ENCODE results near the gene FAM131A.

Gene FAM131A, protein sequence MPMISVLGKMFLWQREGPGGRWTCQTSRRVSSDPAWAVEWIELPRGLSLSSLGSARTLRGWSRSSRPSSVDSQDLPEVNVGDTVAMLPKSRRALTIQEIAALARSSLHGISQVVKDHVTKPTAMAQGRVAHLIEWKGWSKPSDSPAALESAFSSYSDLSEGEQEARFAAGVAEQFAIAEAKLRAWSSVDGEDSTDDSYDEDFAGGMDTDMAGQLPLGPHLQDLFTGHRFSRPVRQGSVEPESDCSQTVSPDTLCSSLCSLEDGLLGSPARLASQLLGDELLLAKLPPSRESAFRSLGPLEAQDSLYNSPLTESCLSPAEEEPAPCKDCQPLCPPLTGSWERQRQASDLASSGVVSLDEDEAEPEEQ

DNA sequence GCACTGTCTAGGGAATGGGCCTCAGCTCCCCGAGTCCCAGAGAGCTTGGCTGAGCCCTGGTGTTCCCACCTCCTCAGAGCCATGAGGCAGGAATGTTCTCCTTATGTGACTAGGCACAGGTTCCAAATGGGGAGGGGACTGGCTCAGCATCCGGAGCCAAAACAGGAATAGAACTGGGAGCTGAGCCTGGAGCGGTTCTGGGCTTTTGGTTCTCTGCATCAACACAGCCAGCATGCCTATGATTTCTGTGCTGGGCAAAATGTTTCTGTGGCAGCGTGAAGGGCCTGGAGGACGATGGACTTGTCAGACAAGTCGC, at the start of gene FAM131A:
Gene FAM131A (plus strand): TSS at position 202 of the 316 bp plus-strand sequence. CDS start 31 bp downstream, at position 233.
- DNase-seq (ENCODE audit: low spot score), result no peak

DNA sequence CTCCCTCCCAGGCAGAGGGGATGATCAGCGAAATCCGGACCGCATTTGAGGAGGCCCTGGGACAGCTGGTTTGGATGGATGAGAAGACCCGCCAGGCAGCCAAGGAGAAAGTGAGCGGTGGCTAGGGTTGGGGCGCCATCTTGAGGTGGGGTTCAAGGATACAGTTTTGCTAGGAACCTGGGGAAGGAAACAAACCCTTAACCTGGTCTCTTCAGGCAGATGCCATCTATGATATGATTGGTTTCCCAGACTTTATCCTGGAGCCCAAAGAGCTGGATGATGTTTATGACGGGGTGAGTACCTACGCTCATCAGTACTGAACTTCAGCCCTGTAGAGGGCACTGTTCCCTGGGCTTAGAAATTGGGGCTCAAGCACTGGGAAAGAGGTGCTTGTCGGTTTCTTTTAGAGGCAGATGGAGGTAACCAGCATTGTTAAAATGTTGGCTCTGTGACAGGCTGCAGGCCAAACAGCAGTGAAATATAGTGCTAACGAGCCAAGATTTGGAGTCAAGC, 47.9 kb upstream of the FAM131A start:
- DNase-seq (ENCODE audit: low spot score), result peak; percentile 89

DNA sequence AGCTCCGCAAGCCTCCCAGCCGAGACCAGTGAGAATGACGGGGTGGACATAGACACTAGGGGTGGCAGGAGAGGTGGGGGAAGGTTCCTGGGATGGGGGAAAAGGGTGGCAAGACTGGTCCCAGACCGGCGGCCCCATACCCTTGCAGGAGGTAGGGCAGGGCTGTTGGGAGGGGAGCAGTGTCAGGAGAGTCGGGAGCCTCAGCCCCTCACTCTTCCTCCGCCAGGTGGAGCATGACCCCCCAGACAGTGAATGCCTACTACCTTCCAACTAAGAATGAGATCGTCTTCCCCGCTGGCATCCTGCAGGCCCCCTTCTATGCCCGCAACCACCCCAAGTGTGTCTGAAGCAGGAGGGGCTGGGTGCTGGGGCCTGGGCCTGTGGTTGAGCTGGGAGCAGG, 47.1 kb upstream of the FAM131A start:
- DNase-seq (ENCODE audit: low spot score), result no peak

DNA sequence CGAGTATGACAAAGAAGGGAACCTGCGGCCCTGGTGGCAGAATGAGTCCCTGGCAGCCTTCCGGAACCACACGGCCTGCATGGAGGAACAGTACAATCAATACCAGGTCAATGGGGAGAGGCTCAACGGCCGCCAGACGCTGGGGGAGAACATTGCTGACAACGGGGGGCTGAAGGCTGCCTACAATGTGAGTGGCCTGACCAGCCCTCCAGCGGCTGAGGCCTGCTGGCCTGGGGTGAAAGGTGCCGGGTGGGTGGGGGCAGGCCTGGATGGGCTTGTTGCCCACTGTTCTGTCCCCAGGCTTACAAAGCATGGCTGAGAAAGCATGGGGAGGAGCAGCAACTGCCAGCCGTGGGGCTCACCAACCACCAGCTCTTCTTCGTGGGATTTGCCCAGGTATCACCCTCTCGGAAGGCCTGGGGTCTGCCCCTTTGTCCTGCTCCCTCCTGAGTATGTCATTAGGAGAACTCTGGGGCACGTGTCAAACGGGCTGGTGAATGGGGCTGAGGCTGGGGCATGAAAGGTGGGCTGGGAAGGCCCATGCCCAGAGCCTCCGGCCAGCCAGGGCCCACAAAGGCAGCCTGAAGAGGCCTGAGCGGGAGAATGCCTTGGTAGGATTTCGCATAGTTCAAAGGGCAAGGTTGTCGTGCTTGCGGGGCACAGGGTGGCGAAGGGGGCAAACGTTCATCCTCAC, 46.2 kb upstream of the FAM131A start:
- no peak for DNase-seq (ENCODE audit: low spot score)

DNA sequence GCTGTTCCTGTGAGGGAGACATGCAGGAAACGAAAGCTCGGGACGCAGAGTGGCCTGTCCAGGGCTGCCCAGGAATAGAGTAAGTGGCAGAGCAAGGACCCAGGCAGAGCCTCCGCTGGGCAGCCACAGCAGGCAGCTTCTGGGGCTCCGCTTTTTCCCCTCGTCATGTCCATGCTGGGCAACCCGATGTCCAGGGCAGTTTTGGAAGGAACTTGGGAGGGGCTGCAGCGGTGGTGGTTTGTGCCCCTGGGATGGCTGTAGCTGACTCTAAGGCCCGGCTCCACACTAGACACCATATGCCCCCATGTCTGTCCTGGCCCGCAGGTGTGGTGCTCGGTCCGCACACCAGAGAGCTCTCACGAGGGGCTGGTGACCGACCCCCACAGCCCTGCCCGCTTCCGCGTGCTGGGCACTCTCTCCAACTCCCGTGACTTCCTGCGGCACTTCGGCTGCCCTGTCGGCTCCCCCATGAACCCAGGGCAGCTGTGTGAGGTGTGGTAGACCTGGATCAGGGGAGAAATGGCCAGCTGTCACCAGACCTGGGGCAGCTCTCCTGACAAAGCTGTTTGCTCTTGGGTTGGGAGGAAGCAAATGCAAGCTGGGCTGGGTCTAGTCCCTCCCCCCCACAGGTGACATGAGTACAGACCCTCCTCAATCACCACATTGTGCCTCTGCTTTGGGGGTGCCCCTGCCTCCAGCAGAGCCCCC, 45.5 kb upstream of the FAM131A start:
- DNase-seq (ENCODE audit: low spot score), result no peak

DNA sequence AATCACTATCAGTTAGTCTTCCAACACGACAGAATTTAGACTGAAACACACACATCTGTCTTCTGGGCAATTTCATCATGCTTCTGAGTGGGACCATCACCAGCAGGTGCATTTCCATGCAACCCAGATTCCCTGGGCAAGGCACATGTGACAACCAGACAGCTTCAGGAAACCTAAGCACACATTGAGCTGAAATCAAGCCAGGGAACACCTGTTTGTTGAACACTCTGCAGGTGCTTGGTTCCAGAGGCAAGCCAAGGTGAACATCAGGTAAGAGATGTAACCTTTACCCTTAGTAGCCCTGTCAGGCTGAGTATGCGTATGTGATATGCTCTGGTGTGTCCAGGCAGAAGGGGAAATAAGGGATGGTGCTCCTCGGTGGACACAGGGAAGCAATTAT, 41.6 kb upstream of the FAM131A start:
- DNase-seq (ENCODE audit: low spot score), result no peak

DNA sequence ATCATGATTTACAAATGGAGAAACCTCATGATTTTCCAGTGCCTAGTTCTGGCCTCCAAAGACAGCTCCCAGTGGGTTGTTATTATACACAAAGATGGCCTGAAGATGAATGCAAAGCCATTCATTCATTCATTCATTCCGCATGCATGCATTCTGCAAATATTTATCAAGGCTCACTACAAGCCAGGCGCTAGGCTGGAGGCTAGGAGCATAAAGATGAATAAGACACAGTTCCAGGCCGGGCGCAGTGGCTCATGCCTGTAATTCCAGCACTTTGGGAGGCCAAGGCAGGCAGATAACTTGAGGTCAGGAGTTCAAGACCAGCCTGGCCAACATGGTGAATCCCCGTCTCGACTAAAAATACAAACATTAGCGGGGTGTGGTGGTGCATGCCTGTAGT, 40.8 kb upstream of the FAM131A start:
- no peak for DNase-seq (ENCODE audit: low spot score)

DNA sequence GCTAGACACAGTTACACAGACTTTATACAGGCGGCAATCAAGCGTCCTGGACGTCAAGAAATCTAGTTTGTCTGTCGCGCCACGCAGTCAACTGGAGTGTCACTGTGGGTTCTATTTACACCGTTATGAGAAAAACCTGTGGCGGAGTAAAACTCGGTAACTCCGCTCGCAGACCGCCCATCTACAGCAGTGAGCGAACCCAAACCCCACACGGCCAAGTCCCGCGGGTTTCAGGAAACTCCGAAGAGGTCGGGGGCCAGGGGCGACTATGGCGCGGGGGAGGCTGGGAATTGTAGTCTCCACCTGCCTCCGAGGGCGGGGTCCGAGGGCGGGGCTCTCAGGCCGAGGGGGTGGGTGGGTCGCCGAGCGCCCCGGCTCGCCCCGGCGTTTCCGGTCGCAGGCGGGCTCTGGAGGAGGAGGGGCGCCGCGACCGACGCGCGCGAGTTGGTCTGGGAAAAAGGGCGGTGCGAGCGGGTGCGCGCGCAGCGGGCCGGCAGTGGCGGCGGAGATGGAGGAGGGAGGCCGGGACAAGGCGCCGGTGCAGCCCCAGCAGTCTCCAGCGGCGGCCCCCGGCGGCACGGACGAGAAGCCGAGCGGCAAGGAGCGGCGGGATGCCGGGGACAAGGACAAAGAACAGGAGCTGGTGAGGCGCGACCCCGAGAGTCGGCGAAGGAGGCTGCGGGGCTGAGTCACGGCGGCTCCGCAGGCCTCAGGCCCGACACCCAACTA, 38.5 kb upstream of the FAM131A start, which contains the start of gene PSMD2:
Gene PSMD2 (plus strand): TSS at position 483 of the 729 bp plus-strand sequence. CDS start 26 bp downstream, at position 509.
- peak; percentile 96 for DNase-seq (ENCODE audit: low spot score)

DNA sequence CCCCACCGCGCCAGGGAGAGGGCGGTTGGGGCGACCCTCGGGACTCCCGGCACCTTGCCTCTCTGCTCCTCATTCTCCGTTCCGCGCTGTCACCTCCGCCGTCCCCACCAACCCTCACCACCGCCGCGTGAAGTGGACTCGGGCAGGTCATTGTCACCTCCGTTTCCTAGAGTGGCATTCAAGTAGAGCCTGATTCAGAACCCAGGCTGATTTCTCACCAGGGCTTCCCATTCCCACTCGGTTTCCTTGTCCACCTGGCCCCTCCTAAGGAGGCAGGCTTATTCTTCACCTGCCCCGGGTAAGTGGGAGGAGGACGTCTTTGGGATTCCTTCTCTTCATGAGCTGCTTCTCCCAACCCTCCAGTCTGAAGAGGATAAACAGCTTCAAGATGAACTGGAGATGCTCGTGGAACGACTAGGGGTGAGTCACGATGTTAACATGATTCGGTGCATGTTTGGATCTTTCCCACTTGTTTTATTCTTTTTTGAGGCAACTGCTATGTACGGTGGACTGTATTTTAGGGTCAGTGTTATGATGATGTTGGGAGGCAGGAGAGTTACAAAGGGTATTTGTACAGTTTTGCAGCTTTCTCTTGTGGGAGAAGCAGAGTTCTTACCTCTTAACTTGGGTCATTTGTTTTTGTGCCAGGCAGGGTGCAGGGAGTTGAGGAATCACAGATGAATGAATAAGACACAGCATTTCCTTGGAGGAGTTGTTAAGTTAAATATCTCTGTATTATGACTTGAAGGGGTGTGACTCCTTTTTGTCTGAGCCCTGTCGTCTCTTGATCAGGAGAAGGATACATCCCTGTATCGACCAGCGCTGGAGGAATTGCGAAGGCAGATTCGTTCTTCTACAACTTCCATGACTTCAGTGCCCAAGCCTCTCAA, 37.7 kb upstream of the FAM131A start:
- DNase-seq (ENCODE audit: low spot score), result no peak

DNA sequence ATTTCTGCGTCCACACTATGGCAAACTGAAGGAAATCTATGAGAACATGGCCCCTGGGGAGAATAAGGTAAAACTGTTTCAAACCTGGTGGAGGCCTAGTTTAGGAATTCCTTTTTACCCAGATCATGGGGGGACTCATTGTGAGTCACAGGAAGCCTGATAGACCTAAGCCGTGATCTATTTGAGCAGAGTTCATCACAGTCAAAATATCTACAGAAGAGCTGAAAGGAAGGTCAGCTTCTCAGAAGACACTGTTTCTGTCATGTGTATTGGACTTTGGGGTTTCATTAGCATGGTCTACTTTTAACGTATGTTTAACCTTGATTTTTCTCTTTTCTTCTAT, 37.1 kb upstream of the FAM131A start:
- no peak for DNase-seq (ENCODE audit: low spot score)

DNA sequence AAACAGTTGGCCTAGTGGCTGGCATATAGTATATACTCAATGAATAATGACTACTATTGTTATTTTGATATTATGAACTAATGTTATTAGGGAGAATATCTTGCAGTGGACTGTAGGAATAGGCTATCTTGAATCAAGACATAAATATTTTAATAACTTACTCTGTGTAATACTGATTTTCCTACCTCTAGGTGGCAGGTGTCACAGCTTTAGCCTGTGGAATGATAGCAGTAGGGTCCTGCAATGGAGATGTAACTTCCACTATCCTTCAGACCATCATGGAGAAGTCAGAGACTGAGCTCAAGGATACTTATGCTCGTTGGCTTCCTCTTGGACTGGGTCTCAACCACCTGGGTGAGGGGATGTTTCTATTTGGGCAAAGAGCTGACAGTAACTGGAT, 31.8 kb upstream of the FAM131A start:
- no peak for DNase-seq (ENCODE audit: low spot score)

DNA sequence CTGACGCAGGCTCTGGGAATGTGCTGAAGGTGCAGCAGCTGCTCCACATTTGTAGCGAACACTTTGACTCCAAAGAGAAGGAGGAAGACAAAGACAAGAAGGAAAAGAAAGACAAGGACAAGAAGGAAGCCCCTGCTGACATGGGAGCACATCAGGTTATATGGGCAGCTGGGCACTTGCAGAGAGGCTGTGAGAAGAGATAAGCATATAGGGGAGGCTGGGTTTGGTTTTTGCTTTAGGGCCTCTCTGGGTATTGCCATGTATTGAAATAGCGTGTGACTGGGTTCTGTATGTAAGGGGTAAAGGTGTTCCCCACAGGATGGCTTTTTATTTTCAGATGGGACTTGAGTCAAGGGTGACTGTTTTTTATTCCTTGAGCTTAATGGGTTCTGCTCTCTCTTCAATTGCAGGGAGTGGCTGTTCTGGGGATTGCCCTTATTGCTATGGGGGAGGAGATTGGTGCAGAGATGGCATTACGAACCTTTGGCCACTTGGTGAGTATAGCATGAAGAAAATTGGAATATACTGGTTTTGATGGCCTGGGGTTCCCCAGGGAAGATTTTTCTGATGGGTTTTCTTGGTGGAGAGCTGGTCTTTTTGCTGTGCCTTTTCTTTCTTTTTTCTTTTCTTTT, 30.9 kb upstream of the FAM131A start:
- no peak for DNase-seq (ENCODE audit: low spot score)

DNA sequence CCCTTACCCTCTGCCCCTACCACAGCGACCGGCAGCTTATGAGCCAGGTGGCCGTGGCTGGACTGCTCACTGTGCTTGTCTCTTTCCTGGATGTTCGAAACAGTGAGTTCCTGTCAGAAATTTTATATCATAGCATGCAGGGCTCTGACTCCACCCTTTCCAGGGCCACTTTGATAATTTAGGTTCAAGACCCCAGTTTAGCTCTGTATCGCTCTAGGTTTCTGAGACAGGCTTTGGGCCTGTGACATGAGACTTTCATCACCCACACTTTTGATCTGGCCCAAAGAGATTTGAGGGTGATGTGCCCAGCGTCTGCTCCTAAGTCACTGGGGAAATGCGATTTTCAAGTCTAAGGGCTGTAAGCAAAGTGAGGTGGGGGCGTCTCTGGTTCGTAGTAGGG, 29.5 kb upstream of the FAM131A start:
- no peak for DNase-seq (ENCODE audit: low spot score)

DNA sequence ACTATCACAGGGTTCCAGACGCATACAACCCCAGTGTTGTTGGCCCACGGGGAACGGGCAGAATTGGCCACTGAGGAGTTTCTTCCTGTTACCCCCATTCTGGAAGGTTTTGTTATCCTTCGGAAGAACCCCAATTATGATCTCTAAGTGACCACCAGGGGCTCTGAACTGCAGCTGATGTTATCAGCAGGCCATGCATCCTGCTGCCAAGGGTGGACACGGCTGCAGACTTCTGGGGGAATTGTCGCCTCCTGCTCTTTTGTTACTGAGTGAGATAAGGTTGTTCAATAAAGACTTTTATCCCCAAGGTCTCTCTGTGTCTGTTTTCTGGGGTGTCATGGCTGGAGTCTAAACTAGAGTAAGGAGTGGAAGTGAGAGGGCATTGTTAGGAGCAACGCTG, 28.7 kb upstream of the FAM131A start:
- DNase-seq (ENCODE audit: low spot score), result no peak

DNA sequence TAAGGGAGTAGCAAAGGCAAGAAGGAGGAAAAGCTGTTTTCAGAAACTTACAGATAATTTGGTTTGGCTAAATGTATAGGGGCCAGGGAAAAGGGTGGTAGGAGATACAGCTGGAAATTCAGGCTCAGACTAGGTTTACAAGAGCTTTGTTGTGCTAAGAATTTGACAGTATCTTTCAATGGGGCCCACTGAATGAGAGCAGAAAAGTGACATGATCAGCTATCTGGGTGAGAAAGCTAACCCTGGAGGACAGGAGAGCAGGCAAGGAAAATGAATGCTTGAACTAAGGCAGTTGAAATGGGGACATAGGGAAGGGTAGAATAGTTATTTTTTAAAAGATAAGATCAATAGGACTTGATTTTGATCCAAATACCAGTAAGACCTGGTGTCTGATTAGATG, 25.8 kb upstream of the FAM131A start:
- no peak for DNase-seq (ENCODE audit: low spot score)

DNA sequence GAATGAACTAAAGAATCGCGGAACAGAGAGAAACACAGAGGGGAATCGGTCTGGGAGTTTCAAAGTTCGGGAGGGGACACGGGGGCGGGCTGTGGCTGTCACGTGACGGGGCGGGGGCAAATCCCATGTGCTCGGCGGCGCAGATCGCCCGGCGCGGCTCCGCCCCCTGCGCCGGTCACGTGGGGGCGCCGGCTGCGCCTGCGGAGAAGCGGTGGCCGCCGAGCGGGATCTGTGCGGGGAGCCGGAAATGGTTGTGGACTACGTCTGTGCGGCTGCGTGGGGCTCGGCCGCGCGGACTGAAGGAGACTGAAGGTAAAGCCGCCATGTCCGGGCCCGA, 23.1 kb upstream of the FAM131A start, which contains the start of gene EIF4G1:
Gene EIF4G1 (plus strand): TSS at position 244 of the 337 bp plus-strand sequence. CDS start 1,191 bp downstream, outside the sequence.
- DNase-seq (ENCODE audit: low spot score), result peak; percentile 94

DNA sequence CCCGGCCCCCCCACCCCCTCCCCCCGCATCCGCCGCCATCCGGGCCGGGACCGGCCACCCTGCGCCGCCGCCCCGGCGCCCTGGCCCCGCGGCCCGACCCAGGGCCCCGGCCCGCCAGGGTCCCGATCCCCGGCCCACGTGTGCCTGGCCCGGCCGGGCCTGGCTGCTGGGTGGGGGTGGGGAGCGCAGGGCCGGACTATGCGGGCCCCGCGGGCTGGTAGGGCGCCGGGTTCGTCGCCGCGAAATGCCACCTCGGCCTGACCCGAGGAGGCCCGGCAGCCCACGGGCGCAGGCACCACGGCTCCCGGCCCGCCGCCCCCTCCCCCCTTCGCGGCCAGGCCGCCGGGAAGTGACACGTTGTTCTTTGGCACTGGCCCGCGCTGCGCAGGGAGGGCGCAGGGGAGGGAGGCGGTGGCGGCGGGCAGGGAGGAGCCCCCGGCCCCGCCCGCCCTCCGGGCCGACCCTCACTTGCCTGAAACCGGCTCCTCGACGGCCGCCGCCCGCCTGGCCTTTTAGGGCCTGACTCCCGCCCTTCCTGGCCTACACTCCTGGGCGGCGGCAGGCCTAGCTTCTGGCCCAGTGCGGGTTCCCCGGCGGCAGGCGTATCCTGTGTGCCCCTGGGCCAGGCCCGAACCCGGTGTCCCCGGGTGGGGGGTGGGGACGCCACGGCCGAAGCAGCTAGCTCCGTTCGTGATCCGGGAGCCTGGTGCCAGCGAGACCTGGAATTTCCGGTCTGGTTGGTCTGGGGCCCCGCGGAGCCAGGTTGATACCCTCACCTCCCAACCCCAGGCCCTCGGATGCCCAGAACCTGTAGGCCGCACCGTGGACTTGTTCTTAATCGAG, 22.5 kb upstream of the FAM131A start:
- DNase-seq (ENCODE audit: low spot score), result no peak

DNA sequence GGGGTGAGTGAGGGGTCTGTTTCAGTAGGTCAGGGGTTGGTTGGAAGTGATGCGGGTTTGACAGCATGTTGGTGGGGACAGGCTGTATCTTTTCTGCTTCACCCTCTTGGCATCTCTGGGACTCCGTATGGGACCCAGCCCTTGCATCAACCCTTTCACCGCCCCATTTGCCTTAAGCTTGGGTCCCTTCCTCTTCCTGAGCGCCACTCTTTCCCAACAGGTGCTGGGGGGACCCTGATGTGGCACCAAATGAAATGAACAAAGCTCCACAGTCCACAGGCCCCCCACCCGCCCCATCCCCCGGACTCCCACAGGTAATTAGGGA, 21.9 kb upstream of the FAM131A start:
- no peak for DNase-seq (ENCODE audit: low spot score)

DNA sequence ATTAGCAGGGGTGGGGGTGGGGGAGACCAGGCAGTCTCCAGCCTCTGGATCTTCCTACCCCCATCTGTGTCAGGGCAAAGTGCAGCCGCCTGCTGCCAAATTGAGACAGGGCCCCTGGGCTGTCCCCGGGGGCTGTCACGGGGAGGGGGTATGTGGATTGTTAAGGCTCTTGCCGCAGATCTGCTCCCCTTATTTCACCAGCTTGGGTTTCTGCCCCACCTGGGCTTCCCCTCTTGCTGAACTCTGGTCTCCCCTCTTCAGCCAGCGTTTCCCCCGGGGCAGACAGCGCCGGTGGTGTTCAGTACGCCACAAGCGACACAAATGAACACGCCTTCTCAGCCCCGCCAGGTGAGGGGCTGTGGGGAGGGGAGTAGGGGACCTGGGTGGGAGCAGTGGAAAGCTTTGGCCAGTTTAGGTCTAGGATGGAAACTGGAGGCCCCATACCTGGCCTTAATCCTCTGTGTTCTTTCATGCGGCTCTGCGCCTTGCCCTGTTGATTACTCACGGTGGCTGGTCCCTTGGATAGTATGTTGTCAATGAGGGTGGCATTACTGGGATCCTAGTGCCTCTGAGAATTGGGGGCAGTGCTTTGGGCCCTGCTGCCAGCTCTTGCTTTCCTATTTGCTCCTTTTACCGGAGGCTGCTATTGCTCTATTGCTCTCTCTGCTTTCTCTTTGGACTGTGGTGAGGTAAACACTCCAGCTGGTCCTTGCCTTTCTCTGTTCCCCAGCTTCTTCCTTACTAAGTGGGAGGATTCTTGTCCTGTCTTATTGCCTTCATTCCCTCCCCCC, 21.3 kb upstream of the FAM131A start:
- DNase-seq (ENCODE audit: low spot score), result no peak

All from HuH-7 (cell line).